Adrenal gland (tissue), 12 donors: ENCODE measurements around the gene DCN. TPM values are rescaled to one million over a fixed set of nuclear protein-coding genes. Genes with fewer than 3 reads are reported as not detected.
"Not testable (repeated sequence)": the region's sequence is repeated elsewhere in the genome, so short reads cannot be mapped to it uniquely, and the experiment has no call there.

Source experiments
- DNase-seq, 7 donors: peaks; one replicate each; pipeline ENCODE4 v3.0.0-alpha.2; 2019 to 2020
- H3K27ac ChIP-seq, 5 donors: fragments of 200-600 bp; sonication (generic) in 4 of 5; 1 replicate in 3 of 5; 2 replicates in 2 of 5; pipeline versions ENCODE4 v1.5.1 to v1.8.0; 2016 to 2020; ENCODE audit warnings: mild to moderate bottlenecking in 1 of 5
- H3K27me3 ChIP-seq: fragments of 200-600 bp; 2 replicates; pipeline ENCODE4 v1.8.0; 2021
- H3K36me3 ChIP-seq, 2 donors: fragments of 200-600 bp; replicated peaks in 1 of 2; 1 replicate in 1 of 2; 2 replicates in 1 of 2; pipeline versions ENCODE4 v1.5.1 to v1.8.0; 2018 to 2022
- H3K4me1 ChIP-seq, 2 donors: fragments of 200-600 bp; replicated peaks in 1 of 2; 1 replicate in 1 of 2; 2 replicates in 1 of 2; pipeline versions ENCODE4 v1.5.1 to v1.8.0; 2018 to 2021
- H3K4me3 ChIP-seq, 4 donors: fragments of 200-600 bp; sonication (generic) in 3 of 4; one replicate each; pipeline ENCODE4 v1.5.1; 2016 to 2018
- H3K9me3 ChIP-seq, 3 donors: fragments of 200-600 bp; sonication (generic) in 1 of 3; replicated peaks in 1 of 3; 1 replicate in 2 of 3; 2 replicates in 1 of 3; pipeline versions ENCODE4 v1.5.1 to v1.8.0; 2016 to 2021
- CTCF ChIP-seq, 6 experiments: fragments of 450-650 bp in 4 of 6; fragments of 200-600 bp in 2 of 6; sonication (generic) in 1 of 6; IDR thresholded peaks; 1 replicate in 5 of 6; 2 replicates in 1 of 6; pipeline versions ENCODE4 v1.5.1 to v1.8.0; 2016 to 2021; ENCODE audit warnings: antibody characterized with exemption in 6 of 6, mild to moderate bottlenecking in 2 of 6, moderate library complexity in 1 of 6
- POLR2A ChIP-seq, 2 donors: fragments of 450-650 bp; IDR thresholded peaks; one replicate each; pipeline ENCODE4 v1.6.1; 2017; ENCODE audit warnings: antibody characterized with exemption in 2 of 2, mild to moderate bottlenecking in 2 of 2, moderate library complexity in 1 of 2
- WGBS, 4 donors: extraction: QIAGEN DNeasy Blood & Tissue Kit in 2 of 4; methylation state at CpG; one replicate each; pipeline versions ENCODE4 v1.1.5 to v1.1.7; 2013 to 2017; 5-methylcytosine and 5-hydroxymethylcytosine counted together
- intact Hi-C, 2 donors: fragments of 100-400 bp; cut with DNase I; formaldehyde crosslinking; loops; one replicate each; pipeline versions ENCODE4 v1.14.1 to v1.15.0; 2022 to 2023
- polyA plus RNA-seq, 3 donors: library from polyadenylated mRNA; stranded (reverse); fragments of 200-250 nt in 2 of 3; fragments of 350-450 nt in 1 of 3; fragmentation: Illumina TruSeq in 1 of 3; extraction: RNeasy Lipid Tissue Mini Kit (QIAGEN cat#74804) in 1 of 3; gene quantifications; one replicate each; pipeline ENCODE4 v1.2.3, GENCODE V29; 2013 to 2014
- total RNA-seq, 9 donors: library from RNA; depleted of rRNA in 4 of 9; stranded (reverse); fragments of >200 nt in 4 of 9; fragments of 120-200 nt in 1 of 9; fragmentation: NEBNext Ultra II Directional in 1 of 9; extraction: Animal tissue kit (Norgen Biotek cat#: 25700) in 1 of 9; gene quantifications; one replicate each; pipeline versions ENCODE4 v1.1.0 to v1.2.4, GENCODE V29; 2013 to 2023
- donor health status: healthy with polysubstance abuse.
- donor health status: Bipolar disorder and iron deficiency.
- donor health status: DM: yes; HTN: yes; CAD: no.
- donor health status: DM: no; HTN: no; CAD: no.
- donor health status: DM: no; HTN: no; CAD: no.
- donor health status: DM: yes; HTN: yes; CAD: no.

DCN gene
- total and polyA plus RNA-seq, 12 donors = 234 to 2,358 (median 970) TPM

- intact Hi-C loops = no loop called here
- 71 to 82% (median 78%) methylated on average over 2 of the region's 2 CpGs for whole genome bisulfite sequencing, 4 donors
- H3K27ac ChIP-seq = no peak overlapping the region
- no peaks in the 10 kb centered on the region for H3K9me3 ChIP-seq
- TF ChIP-seq POLR2A (IDR thresholded peaks at IDR 0.05) (no peak), CTCF (IDR thresholded peaks at IDR 0.05) (no peak)
- no peaks in the 10 kb centered on the region for H3K27me3 ChIP-seq
- H3K4me1 ChIP-seq = no peaks in the 10 kb centered on the region
- DNase-seq = no peak
- no peak overlapping the region for H3K4me3 ChIP-seq
- no peaks in the 10 kb centered on the region for H3K36me3 ChIP-seq
Measured at GRCh38 chr12:91210618-91211017, 28.0 kb upstream of the DCN start.

- no peak overlapping the region for H3K27ac ChIP-seq
- intact Hi-C loops = no loop called here
- H3K27me3 ChIP-seq = no peaks in the 10 kb centered on the region
- H3K36me3 ChIP-seq = no peaks in the 10 kb centered on the region
- H3K4me3 ChIP-seq = no peak overlapping the region
- DNase-seq = no peak
- no peaks in the 10 kb centered on the region for H3K4me1 ChIP-seq
- no peaks in the 10 kb centered on the region for H3K9me3 ChIP-seq
- no peak for TF ChIP-seq POLR2A (IDR thresholded peaks at IDR 0.05)
- no peak for TF ChIP-seq CTCF (IDR thresholded peaks at IDR 0.05)
Measured at GRCh38 chr12:91210144-91210543, 27.5 kb upstream of the DCN start.

- not testable (repeated sequence) for H3K27ac ChIP-seq
Measured at GRCh38 chr12:91207301-91207700, 24.7 kb upstream of the DCN start.

GRCh38 chr12:91205811-91206210 is 23.2 kb upstream of the DCN start:
- TF ChIP-seq POLR2A (IDR thresholded peaks at IDR 0.05) (no peak), CTCF (IDR thresholded peaks at IDR 0.05) (no peak)
- intact Hi-C loops = no loop called here

More at GRCh38 chr12:91207301-91207700, 24.7 kb upstream of the DCN start:
- DNase-seq, H3K27me3 ChIP-seq, H3K4me3 ChIP-seq, H3K36me3 ChIP-seq, intact Hi-C loops, H3K9me3 ChIP-seq, H3K4me1 ChIP-seq: not testable (repeated sequence)

GRCh38 chr12:91204421-91204820 is 21.8 kb upstream of the DCN start:
- H3K36me3 ChIP-seq = no peaks in the 10 kb centered on the region
- no peaks in the 10 kb centered on the region for H3K4me1 ChIP-seq
- H3K27ac ChIP-seq = no peak overlapping the region
- no peaks in the 10 kb centered on the region for H3K27me3 ChIP-seq
- 84 to 89% (median 87%) methylated on average over 4 of the region's 4 CpGs for WGBS, 4 donors
- no peak overlapping the region for H3K4me3 ChIP-seq
- TF ChIP-seq POLR2A (IDR thresholded peaks at IDR 0.05) = no peak
- no peak for DNase-seq
- intact Hi-C loops = no loop called here
- no peaks in the 10 kb centered on the region for H3K9me3 ChIP-seq

More at GRCh38 chr12:91205811-91206210, 23.2 kb upstream of the DCN start:
- Histone ChIP-seq H3K27ac (no peak overlapping the region), H3K36me3 (no peaks in the 10 kb centered on the region), H3K4me3 (no peak overlapping the region), H3K4me1 (no peaks in the 10 kb centered on the region), H3K9me3 (no peaks in the 10 kb centered on the region), H3K27me3 (no peaks in the 10 kb centered on the region)
- DNase-seq = no peak
- 72 to 81% (median 74%) methylated on average over 1 of the region's 1 CpG for WGBS, 4 donors
